ENCODE results near the gene JAZF1.

The JAZF1 gene

GRCh38 chr7:28136420-28136819, 44.2 kb downstream of the JAZF1 start:
- DNase-seq (ENCODE audit: low read depth) = no peak

GRCh38 chr7:28135760-28136159, 44.8 kb downstream of the JAZF1 start:
- DNase-seq (ENCODE audit: low read depth) = no peak

GRCh38 chr7:28135315-28135714, 45.3 kb downstream of the JAZF1 start:
- DNase-seq (ENCODE audit: low read depth) = no peak

GRCh38 chr7:28133872-28134271, 46.7 kb downstream of the JAZF1 start:
- DNase-seq (ENCODE audit: low read depth) = no peak

- DNase-seq (ENCODE audit: low read depth) = no peak
Observed at GRCh38 chr7:28132959-28133870, 47.4 kb downstream of the JAZF1 start.

- peak; percentile 43 for DNase-seq (ENCODE audit: low read depth)
Observed at GRCh38 chr7:28130277-28130676, 50.3 kb downstream of the JAZF1 start.

GRCh38 chr7:28128608-28129007, 52.0 kb downstream of the JAZF1 start:
- DNase-seq (ENCODE audit: low read depth) = no peak

- no peak for DNase-seq (ENCODE audit: low read depth)
Observed at GRCh38 chr7:28126410-28127041, 54.1 kb downstream of the JAZF1 start.

GRCh38 chr7:28125431-28126409, 54.9 kb downstream of the JAZF1 start:
- DNase-seq (ENCODE audit: low read depth) = no peak

GRCh38 chr7:28124413-28124812, 56.2 kb downstream of the JAZF1 start:
- no peak for DNase-seq (ENCODE audit: low read depth)

GRCh38 chr7:28123752-28124151, 56.8 kb downstream of the JAZF1 start:
- DNase-seq (ENCODE audit: low read depth) = no peak

GRCh38 chr7:28121496-28121895, 59.1 kb downstream of the JAZF1 start:
- no peak for DNase-seq (ENCODE audit: low read depth)

GRCh38 chr7:28116041-28116440, 64.6 kb downstream of the JAZF1 start:
- DNase-seq (ENCODE audit: low read depth) = no peak

- no peak for DNase-seq (ENCODE audit: low read depth)
Observed at GRCh38 chr7:28115261-28115660, 65.3 kb downstream of the JAZF1 start.

GRCh38 chr7:28114056-28114455, 66.5 kb downstream of the JAZF1 start:
- no peak for DNase-seq (ENCODE audit: low read depth)

- no peak for DNase-seq (ENCODE audit: low read depth)
Observed at GRCh38 chr7:28112883-28113540, 67.6 kb downstream of the JAZF1 start.

- no peak for DNase-seq (ENCODE audit: low read depth)
Observed at GRCh38 chr7:28112467-28112866, 68.1 kb downstream of the JAZF1 start.

- peak; percentile 38 for DNase-seq (ENCODE audit: low read depth)
Observed at GRCh38 chr7:28112012-28112411, 68.6 kb downstream of the JAZF1 start.

GRCh38 chr7:28110427-28111012, 70.1 kb downstream of the JAZF1 start:
- no peak for DNase-seq (ENCODE audit: low read depth)

GRCh38 chr7:28108747-28109146, 71.8 kb downstream of the JAZF1 start:
- DNase-seq (ENCODE audit: low read depth) = no peak

GRCh38 chr7:28107960-28108359, 72.6 kb downstream of the JAZF1 start:
- no peak for DNase-seq (ENCODE audit: low read depth)

Measured in GM04504 (cell line).